GM23338 (cell line): ENCODE data around the gene FANCC. TPM values are rescaled to one million over a fixed set of nuclear protein-coding genes. Genes with fewer than 3 reads are reported as not detected.

ENCODE experiments used
- ATAC-seq: fragments of 200-7000 bp; cut with Tn5 transposase; 3 replicates; pipeline ENCODE4 v1.9.1; 2020
- DNase-seq: peaks from one replicate; pipeline ENCODE4 v3.0.0-alpha.2; 2015; ENCODE audit warnings: low spot score
- H2AFZ ChIP-seq: fragments of 200-600 bp; sonication (generic); 2 replicates; pipeline ENCODE4 v1.8.0; 2016; ENCODE audit warnings: antibody characterized with exemption, mild to moderate bottlenecking, moderate library complexity
- H3F3A ChIP-seq: fragments of 200-600 bp; sonication (generic); replicated peaks from 2 replicates; pipeline ENCODE4 v1.8.0; 2017; ENCODE audit warnings: antibody characterized with exemption, mixed run types, low read depth
- H3K27ac ChIP-seq: fragments of 200-600 bp; sonication (generic); 2 replicates; pipeline ENCODE4 v1.6.1; 2016; ENCODE audit warnings: low read depth
- H3K27me3 ChIP-seq: fragments of 200-600 bp; sonication (generic); 2 replicates; pipeline ENCODE4 v1.8.0; 2016; ENCODE audit warnings: mild to moderate bottlenecking, mixed run types, moderate library complexity; ENCODE audit not compliant: insufficient read depth
- H3K36me3 ChIP-seq: fragments of 200-600 bp; sonication (generic); 2 replicates; pipeline ENCODE4 v1.8.0; 2016; ENCODE audit warnings: mild to moderate bottlenecking; ENCODE audit not compliant: insufficient read depth
- H3K4me1 ChIP-seq: fragments of 200-600 bp; sonication (generic); 2 replicates; pipeline ENCODE4 v1.8.0; 2016; ENCODE audit warnings: mild to moderate bottlenecking, moderate library complexity; ENCODE audit not compliant: insufficient read depth
- H3K4me2 ChIP-seq: fragments of 200-600 bp; sonication (generic); 2 replicates; pipeline ENCODE4 v1.7.1; 2017; ENCODE audit warnings: mixed run types
- H3K4me3 ChIP-seq: fragments of 200-600 bp; sonication (generic); 2 replicates; pipeline ENCODE4 v1.6.1; 2016; ENCODE audit warnings: mixed run types
- H3K79me2 ChIP-seq: fragments of 200-600 bp; sonication (generic); replicated peaks from 2 replicates; pipeline ENCODE4 v1.8.0; 2017; ENCODE audit warnings: mild to moderate bottlenecking; ENCODE audit not compliant: insufficient read depth
- H3K9me2 ChIP-seq: fragments of 200-600 bp; sonication (generic); 2 replicates; pipeline ENCODE4 v1.8.0; 2017; ENCODE audit not compliant: insufficient read depth
- H4K20me1 ChIP-seq: fragments of 200-600 bp; sonication (generic); replicated peaks from 2 replicates; pipeline ENCODE4 v1.8.0; 2017; ENCODE audit warnings: mild to moderate bottlenecking; ENCODE audit not compliant: insufficient read depth
- H3K27ac Mint-ChIP-seq: 2 replicates; pipeline ENCODE4 v1.8.0; 2020; ENCODE audit warnings: inconsistent platforms, mild to moderate bottlenecking, moderate library complexity, mixed read lengths
- H3K27me3 Mint-ChIP-seq: 3 replicates; pipeline ENCODE4 v1.8.0; 2022; ENCODE audit warnings: low read depth, mild to moderate bottlenecking, moderate library complexity, mixed read lengths, inconsistent platforms; ENCODE audit not compliant: insufficient read depth, poor library complexity
- H3K36me3 Mint-ChIP-seq: 3 replicates; pipeline ENCODE4 v1.8.0; 2021; ENCODE audit warnings: low read depth, mild to moderate bottlenecking, inconsistent platforms, moderate library complexity, mixed read lengths
- H3K4me1 Mint-ChIP-seq: 3 replicates; pipeline ENCODE4 v1.8.0; 2020; ENCODE audit warnings: mild to moderate bottlenecking, inconsistent platforms, mixed read lengths
- H3K4me3 Mint-ChIP-seq: 3 replicates; pipeline ENCODE4 v1.8.0; 2021; ENCODE audit warnings: moderate library complexity, mild to moderate bottlenecking, inconsistent platforms, mixed read lengths
- H3K9me3 Mint-ChIP-seq: 3 replicates; pipeline ENCODE4 v1.8.0; 2020; ENCODE audit warnings: moderate library complexity, mild to moderate bottlenecking, inconsistent platforms, mixed read lengths
- CREB1 ChIP-seq: fragments of 250-450 bp; sonication (Bioruptor Pico); IDR thresholded peaks from 2 replicates; pipeline ENCODE4 v1.5.0; 2020; ENCODE audit warnings: low read depth, mild to moderate bottlenecking, moderate library complexity
- CTCF ChIP-seq, 2 experiments: fragments of 200-600 bp in 1 of 2; sonication (generic) in 1 of 2; conservative IDR thresholded peaks; 2 replicates each; pipeline versions ENCODE4 v1.5.1 to v1.6.1; 2016 to 2017; ENCODE audit warnings: antibody characterized with exemption in 2 of 2, low read depth in 2 of 2, mild to moderate bottlenecking in 2 of 2, moderate library complexity in 1 of 2
- EZH2 ChIP-seq: fragments of 200-600 bp; sonication (generic); IDR thresholded peaks from one replicate; pipeline ENCODE4 v1.8.0; 2017; ENCODE audit warnings: antibody characterized with exemption, mild to moderate bottlenecking, low read depth; ENCODE audit not compliant: unreplicated experiment
- JUNB ChIP-seq: IDR thresholded peaks from one replicate; pipeline ENCODE4 v1.6.1; 2016; ENCODE audit warnings: antibody characterized with exemption; ENCODE audit not compliant: unreplicated experiment
- NANOG ChIP-seq: IDR thresholded peaks from 2 replicates; pipeline ENCODE4 v1.6.1; 2016; ENCODE audit warnings: antibody characterized with exemption, borderline replicate concordance
- POLR2AphosphoS5 ChIP-seq: IDR thresholded peaks from 2 replicates; pipeline ENCODE4 v1.6.1; 2016; ENCODE audit warnings: antibody characterized with exemption, low read depth
- STAT1 ChIP-seq: IDR thresholded peaks from one replicate; pipeline ENCODE4 v1.6.1; 2016; ENCODE audit warnings: antibody characterized with exemption; ENCODE audit not compliant: unreplicated experiment
- ZNF114 ChIP-seq: fragments of 250-450 bp; sonication (Bioruptor Pico); IDR thresholded peaks from 2 replicates; pipeline ENCODE4 v1.5.0; 2020; ENCODE audit warnings: mild to moderate bottlenecking, moderate library complexity
- ZNF331 ChIP-seq: fragments of 250-450 bp; sonication (Bioruptor Pico); IDR thresholded peaks from 2 replicates; pipeline ENCODE4 v1.5.0; 2020; ENCODE audit warnings: low read depth, mild to moderate bottlenecking, moderate library complexity
- ZNF462 ChIP-seq: fragments of 250-450 bp; sonication (Bioruptor Pico); IDR thresholded peaks from 2 replicates; pipeline ENCODE4 v1.5.0; 2020; ENCODE audit warnings: mild to moderate bottlenecking, moderate library complexity
- polyA plus RNA-seq: library from polyadenylated mRNA; unstranded; fragments of >200 nt; fragmentation: Nextera tagmentation; extraction: Ambion mirVana; gene quantifications from 2 replicates; pipeline ENCODE4 v1.2.1, GENCODE V29; 2016
- total RNA-seq: library from RNA; depleted of rRNA; stranded (reverse); fragments of >200 nt; shearing (Covaris generic); gene quantifications from 2 replicates; pipeline ENCODE4 v1.2.3, GENCODE V29; 2014
- TF ChIP-seq, protein P1 (sequence below): IDR thresholded peaks from 2 replicates; pipeline ENCODE4 v1.6.1; 2016; ENCODE audit warnings: antibody characterized with exemption

The FANCC gene
- total and polyA plus RNA-seq, 2 experiments from 2014 or later: 7.8 to 18.1 TPM

DNA sequence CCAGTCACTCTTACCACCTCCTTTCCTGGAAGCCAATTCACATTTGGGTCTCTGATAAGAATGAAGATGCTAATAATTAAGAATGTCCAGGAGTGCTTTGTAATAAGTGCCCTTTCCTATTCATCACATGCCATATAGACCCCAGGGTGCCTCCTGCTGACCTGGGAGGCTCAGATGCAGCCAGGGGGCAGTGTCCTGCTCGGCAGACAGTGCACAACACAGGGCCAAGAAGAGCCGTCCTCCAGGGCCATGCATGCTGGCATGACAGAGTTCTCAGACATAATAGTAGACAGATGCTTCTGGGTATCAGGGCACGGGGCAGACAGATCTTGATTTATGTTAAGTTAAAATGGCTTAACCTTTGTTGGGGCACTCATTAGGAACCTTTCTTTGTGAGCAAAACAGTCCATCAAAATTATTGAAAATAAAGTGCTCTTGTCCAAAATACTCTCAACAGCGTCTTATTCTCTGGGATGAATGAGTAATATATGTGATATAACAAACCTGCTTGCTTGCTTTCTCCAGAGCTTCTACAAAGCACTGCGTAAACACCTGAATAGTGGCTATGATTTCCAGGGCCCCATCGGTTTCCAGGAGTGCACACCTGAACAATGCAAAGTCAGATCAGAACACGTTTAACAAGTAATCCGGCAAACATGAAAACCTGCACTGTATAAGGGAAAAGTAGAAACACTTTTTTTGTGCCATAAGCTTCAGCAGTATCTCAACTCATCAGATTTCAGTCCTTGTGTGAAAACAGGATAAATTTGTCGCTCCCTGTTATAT is 192.7 kb downstream of the FANCC start (continued):
- TF ChIP-seq ZNF462 (CRISPR knock-in tag): no peak

DNA sequence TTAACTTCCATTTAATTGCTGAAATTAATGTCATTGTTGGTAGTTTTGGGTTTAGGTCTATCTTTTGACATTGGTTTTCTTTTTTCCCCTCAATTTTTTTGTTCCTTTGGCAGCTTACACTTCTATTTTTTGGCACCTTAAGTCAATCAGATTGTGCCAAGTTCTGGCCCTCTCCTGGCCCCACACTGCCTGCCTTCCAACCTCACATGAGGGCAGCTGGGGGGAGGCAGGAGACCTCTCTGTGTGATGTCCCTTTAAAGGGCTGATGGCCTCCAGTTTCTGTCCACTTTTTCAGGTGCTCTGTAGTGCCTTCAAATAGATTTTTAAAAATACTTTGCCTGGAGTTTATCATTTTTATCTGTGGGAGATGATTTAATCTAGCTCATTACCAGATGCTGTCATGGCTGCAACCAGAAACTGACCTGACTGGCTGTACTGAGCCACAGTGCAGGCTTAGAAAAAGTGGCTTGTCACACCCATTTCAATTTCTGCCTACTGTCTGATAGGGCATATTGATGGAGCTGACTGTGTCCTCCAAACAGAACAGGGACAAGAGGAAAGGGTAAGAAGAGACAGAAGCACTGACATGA is 196.6 kb downstream of the FANCC start:
- H3K36me3 Mint-ChIP-seq: no peaks in the 10 kb centered on the region
- peak overlapping the region; percentile 12; the same call in 1 of the 2 replicates for H3K27ac Mint-ChIP-seq
- H3K4me3 ChIP-seq: no peak overlapping the region
- no peaks in the 10 kb centered on the region for H3F3A ChIP-seq
- H3K27me3 Mint-ChIP-seq: peaks cover 8% of the 10 kb centered on the region
- H3K4me3 Mint-ChIP-seq: peak overlapping the region; percentile 8; the same call in 1 of the 3 replicates
- ATAC-seq: no peak
- no peak for DNase-seq
- peaks cover 16% of the 10 kb centered on the region; the same call in 1 of the 2 replicates for H3K4me1 ChIP-seq
- no peak overlapping the region for H2AFZ ChIP-seq
- H4K20me1 ChIP-seq: no peaks in the 10 kb centered on the region
- TF ChIP-seq POLR2AphosphoS5 (no peak), CTCF (conservative IDR thresholded peaks at IDR 0.05; ENCODE audit: low read depth in 2 of 2) (no peak), NANOG (no peak), ZNF331 (no peak), ZNF114 (CRISPR knock-in tag) (no peak), EZH2 (no peak), JUNB (no peak), STAT1 (no peak), CREB1 (no peak)
- TF ChIP-seq, protein P1, sequence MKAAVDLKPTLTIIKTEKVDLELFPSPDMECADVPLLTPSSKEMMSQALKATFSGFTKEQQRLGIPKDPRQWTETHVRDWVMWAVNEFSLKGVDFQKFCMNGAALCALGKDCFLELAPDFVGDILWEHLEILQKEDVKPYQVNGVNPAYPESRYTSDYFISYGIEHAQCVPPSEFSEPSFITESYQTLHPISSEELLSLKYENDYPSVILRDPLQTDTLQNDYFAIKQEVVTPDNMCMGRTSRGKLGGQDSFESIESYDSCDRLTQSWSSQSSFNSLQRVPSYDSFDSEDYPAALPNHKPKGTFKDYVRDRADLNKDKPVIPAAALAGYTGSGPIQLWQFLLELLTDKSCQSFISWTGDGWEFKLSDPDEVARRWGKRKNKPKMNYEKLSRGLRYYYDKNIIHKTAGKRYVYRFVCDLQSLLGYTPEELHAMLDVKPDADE: no peak
- H3K9me2 ChIP-seq: no peaks in the 10 kb centered on the region
- no peak overlapping the region for H3K4me2 ChIP-seq
- peaks cover 49% of the 10 kb centered on the region for H3K4me1 Mint-ChIP-seq
- no peaks in the 10 kb centered on the region for H3K79me2 ChIP-seq
- no peak overlapping the region for H3K27ac ChIP-seq
- no peaks in the 10 kb centered on the region for H3K36me3 ChIP-seq
- no peaks in the 10 kb centered on the region for H3K9me3 Mint-ChIP-seq
- H3K27me3 ChIP-seq: no peaks in the 10 kb centered on the region
